ENCODE data around the gene HAX1.

Gene HAX1

DNA sequence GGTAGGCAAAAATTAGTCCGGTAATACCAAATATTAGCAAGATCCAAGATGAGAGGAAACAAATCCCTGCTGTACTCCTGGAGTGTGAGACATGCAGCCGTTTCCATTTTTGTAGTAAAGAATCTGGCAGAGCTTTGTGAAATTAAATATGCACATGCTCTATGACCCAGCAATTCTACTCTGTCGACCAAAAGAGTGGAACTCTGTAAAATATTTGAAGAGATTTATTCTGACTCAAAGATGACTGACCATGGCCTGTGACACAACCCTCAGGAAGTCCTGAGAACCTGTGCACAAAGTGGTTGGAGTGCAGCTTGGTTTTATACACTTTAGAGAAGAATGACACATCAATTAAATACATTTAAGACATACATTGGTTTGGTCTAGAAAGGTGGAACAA, 16.2 kb downstream of the HAX1 start:
- H3F3A ChIP-seq (ENCODE audit: insufficient read depth, low read length) = no peaks in the 10 kb centered on the region
- H3K4me3 ChIP-seq (ENCODE audit: low read length) = no peak overlapping the region
- no peak overlapping the region for H3K9ac ChIP-seq (ENCODE audit: low read length)
- H2AFZ ChIP-seq (ENCODE audit: low read length) = no peak overlapping the region
- no peaks in the 10 kb centered on the region for H3K27me3 ChIP-seq (replicated peaks; ENCODE audit: insufficient read depth, low read length)
- H3K9me2 ChIP-seq (replicated peaks; ENCODE audit: insufficient read depth, low read length) = no peaks in the 10 kb centered on the region
- H3K4me2 ChIP-seq (ENCODE audit: low read depth, low read length) = no peak overlapping the region
- no peak for TF ChIP-seq EZH2 (optimal IDR thresholded peaks at IDR 0.05; ENCODE audit: low read depth, low read length)
- no peak for TF ChIP-seq EZH2phosphoT487 (IDR thresholded peaks at IDR 0.05; ENCODE audit: low read length)
- TF ChIP-seq CTCF (IDR thresholded peaks at IDR 0.05; ENCODE audit: low read length) = no peak
- H4K20me1 ChIP-seq (ENCODE audit: insufficient read depth, low read length) = no peaks in the 10 kb centered on the region
- no peaks in the 10 kb centered on the region for H3K79me2 ChIP-seq (ENCODE audit: low read length)
- no peak overlapping the region for H3K27ac ChIP-seq (ENCODE audit: low read length)
- H3K4me1 ChIP-seq (ENCODE audit: low read length) = no peaks in the 10 kb centered on the region
- no peaks in the 10 kb centered on the region for H3K36me3 ChIP-seq (replicated peaks; ENCODE audit: insufficient read depth, low read length)
- no peaks in the 10 kb centered on the region for H3K9me3 ChIP-seq (replicated peaks; ENCODE audit: insufficient read depth, low read length)
- no peak for DNase-seq

GRCh38 chr1:154290921-154291320, 18.5 kb downstream of the HAX1 start:
- Histone ChIP-seq H3F3A (ENCODE audit: insufficient read depth, low read length) (no peaks in the 10 kb centered on the region), H3K9ac (ENCODE audit: low read length) (no peak overlapping the region), H3K4me3 (ENCODE audit: low read length) (no peak overlapping the region), H3K9me3 (replicated peaks; ENCODE audit: insufficient read depth, low read length) (no peaks in the 10 kb centered on the region; the same call in 1 of the 2 replicates), H3K27ac (ENCODE audit: low read length) (no peak overlapping the region), H3K9me2 (replicated peaks; ENCODE audit: insufficient read depth, low read length) (no peaks in the 10 kb centered on the region), H3K4me2 (ENCODE audit: low read depth, low read length) (no peak overlapping the region), H3K27me3 (replicated peaks; ENCODE audit: insufficient read depth, low read length) (no peaks in the 10 kb centered on the region), H4K20me1 (ENCODE audit: insufficient read depth, low read length) (no peaks in the 10 kb centered on the region), H3K4me1 (ENCODE audit: low read length) (no peaks in the 10 kb centered on the region), H3K36me3 (replicated peaks; ENCODE audit: insufficient read depth, low read length) (no peaks in the 10 kb centered on the region), H2AFZ (ENCODE audit: low read length) (no peak overlapping the region), H3K79me2 (ENCODE audit: low read length) (no peaks in the 10 kb centered on the region)
- DNase-seq = no peak
- TF ChIP-seq EZH2 (optimal IDR thresholded peaks at IDR 0.05; ENCODE audit: low read depth, low read length) (no peak), CTCF (IDR thresholded peaks at IDR 0.05; ENCODE audit: low read length) (no peak), EZH2phosphoT487 (IDR thresholded peaks at IDR 0.05; ENCODE audit: low read length) (no peak)

- H3K9ac ChIP-seq (ENCODE audit: low read length) = no peak overlapping the region
- H3K27me3 ChIP-seq (replicated peaks; ENCODE audit: insufficient read depth, low read length) = no peaks in the 10 kb centered on the region
- no peak overlapping the region for H3K4me3 ChIP-seq (ENCODE audit: low read length)
- H3K36me3 ChIP-seq (replicated peaks; ENCODE audit: insufficient read depth, low read length) = no peaks in the 10 kb centered on the region
- H3K9me3 ChIP-seq (replicated peaks; ENCODE audit: insufficient read depth, low read length) = no peaks in the 10 kb centered on the region; the same call in 1 of the 2 replicates
- no peak overlapping the region for H3K4me2 ChIP-seq (ENCODE audit: low read depth, low read length)
- no peaks in the 10 kb centered on the region for H4K20me1 ChIP-seq (ENCODE audit: insufficient read depth, low read length)
- H3K4me1 ChIP-seq (ENCODE audit: low read length) = no peaks in the 10 kb centered on the region
- no peak overlapping the region for H2AFZ ChIP-seq (ENCODE audit: low read length)
- no peaks in the 10 kb centered on the region for H3K9me2 ChIP-seq (replicated peaks; ENCODE audit: insufficient read depth, low read length)
- no peak for TF ChIP-seq EZH2 (optimal IDR thresholded peaks at IDR 0.05; ENCODE audit: low read depth, low read length)
- H3K27ac ChIP-seq (ENCODE audit: low read length) = no peak overlapping the region
- H3F3A ChIP-seq (ENCODE audit: insufficient read depth, low read length) = no peaks in the 10 kb centered on the region
- no peaks in the 10 kb centered on the region for H3K79me2 ChIP-seq (ENCODE audit: low read length)
- peak; percentile 19 for DNase-seq
Observed at GRCh38 chr1:154295408-154296235, 23.2 kb downstream of the HAX1 start.

GRCh38 chr1:154301582-154301981, 29.2 kb downstream of the HAX1 start:
- Histone ChIP-seq H3K36me3 (replicated peaks; ENCODE audit: insufficient read depth, low read length) (no peaks in the 10 kb centered on the region), H3K9ac (ENCODE audit: low read length) (no peak overlapping the region), H4K20me1 (ENCODE audit: insufficient read depth, low read length) (no peaks in the 10 kb centered on the region), H3K4me3 (ENCODE audit: low read length) (no peak overlapping the region), H3K4me2 (ENCODE audit: low read depth, low read length) (no peak overlapping the region), H3K9me2 (replicated peaks; ENCODE audit: insufficient read depth, low read length) (no peaks in the 10 kb centered on the region), H3K4me1 (ENCODE audit: low read length) (no peaks in the 10 kb centered on the region), H3F3A (ENCODE audit: insufficient read depth, low read length) (no peaks in the 10 kb centered on the region), H3K79me2 (ENCODE audit: low read length) (no peaks in the 10 kb centered on the region), H3K27me3 (replicated peaks; ENCODE audit: insufficient read depth, low read length) (no peaks in the 10 kb centered on the region), H3K27ac (ENCODE audit: low read length) (no peak overlapping the region), H2AFZ (ENCODE audit: low read length) (no peak overlapping the region), H3K9me3 (replicated peaks; ENCODE audit: insufficient read depth, low read length) (no peaks in the 10 kb centered on the region)
- no peak for DNase-seq
- TF ChIP-seq EZH2 (optimal IDR thresholded peaks at IDR 0.05; ENCODE audit: low read depth, low read length) (no peak), EZH2phosphoT487 (IDR thresholded peaks at IDR 0.05; ENCODE audit: low read length) (no peak), CTCF (IDR thresholded peaks at IDR 0.05; ENCODE audit: low read length) (no peak)

Data from MM.1S (cell line).